ENCODE data around the gene C12orf43.
A peak's percentile ranks its signal among the peaks of the same experiment; 100 is the strongest.

Gene C12orf43

DNA sequence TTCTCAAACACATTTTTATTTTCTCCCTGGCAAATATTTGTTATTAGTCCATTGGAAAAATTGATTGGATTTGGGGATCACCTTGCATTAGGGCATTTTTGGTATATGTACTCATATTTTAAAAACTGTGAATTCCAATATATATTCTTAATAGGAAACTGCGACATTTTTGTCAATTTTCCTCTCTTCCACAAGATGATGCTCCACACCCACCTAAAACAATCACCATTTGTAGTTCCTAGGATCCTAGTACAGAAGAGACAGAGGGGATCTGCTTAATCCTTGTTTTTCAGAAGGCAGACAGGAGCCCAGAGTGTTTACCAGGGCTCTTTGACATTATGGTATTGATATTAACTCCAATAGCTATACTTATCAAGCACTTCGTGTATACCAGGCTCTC is 45.5 kb upstream of the C12orf43 start:
- Histone ChIP-seq H3K4me1 (ENCODE audit: control insufficient read depth in 1 of 2, insufficient read depth in 1 of 2, low read depth in 1 of 2, low read length in 1 of 2) (peaks cover 8 to 11% of the 10 kb centered on the region in 2 experiments), H3K36me3 (no peaks in the 10 kb centered on the region), H3K27me3 (no peaks in the 10 kb centered on the region), H3K27ac (no peak overlapping the region), H3K4me3 (ENCODE audit: low read depth in 1 of 2, low read length in 1 of 2) (no peak overlapping the region), H3K9me3 (no peaks in the 10 kb centered on the region)
- TF ChIP-seq, protein P1, sequence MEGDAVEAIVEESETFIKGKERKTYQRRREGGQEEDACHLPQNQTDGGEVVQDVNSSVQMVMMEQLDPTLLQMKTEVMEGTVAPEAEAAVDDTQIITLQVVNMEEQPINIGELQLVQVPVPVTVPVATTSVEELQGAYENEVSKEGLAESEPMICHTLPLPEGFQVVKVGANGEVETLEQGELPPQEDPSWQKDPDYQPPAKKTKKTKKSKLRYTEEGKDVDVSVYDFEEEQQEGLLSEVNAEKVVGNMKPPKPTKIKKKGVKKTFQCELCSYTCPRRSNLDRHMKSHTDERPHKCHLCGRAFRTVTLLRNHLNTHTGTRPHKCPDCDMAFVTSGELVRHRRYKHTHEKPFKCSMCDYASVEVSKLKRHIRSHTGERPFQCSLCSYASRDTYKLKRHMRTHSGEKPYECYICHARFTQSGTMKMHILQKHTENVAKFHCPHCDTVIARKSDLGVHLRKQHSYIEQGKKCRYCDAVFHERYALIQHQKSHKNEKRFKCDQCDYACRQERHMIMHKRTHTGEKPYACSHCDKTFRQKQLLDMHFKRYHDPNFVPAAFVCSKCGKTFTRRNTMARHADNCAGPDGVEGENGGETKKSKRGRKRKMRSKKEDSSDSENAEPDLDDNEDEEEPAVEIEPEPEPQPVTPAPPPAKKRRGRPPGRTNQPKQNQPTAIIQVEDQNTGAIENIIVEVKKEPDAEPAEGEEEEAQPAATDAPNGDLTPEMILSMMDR (IDR thresholded peaks at IDR 0.05) = no peak

DNA sequence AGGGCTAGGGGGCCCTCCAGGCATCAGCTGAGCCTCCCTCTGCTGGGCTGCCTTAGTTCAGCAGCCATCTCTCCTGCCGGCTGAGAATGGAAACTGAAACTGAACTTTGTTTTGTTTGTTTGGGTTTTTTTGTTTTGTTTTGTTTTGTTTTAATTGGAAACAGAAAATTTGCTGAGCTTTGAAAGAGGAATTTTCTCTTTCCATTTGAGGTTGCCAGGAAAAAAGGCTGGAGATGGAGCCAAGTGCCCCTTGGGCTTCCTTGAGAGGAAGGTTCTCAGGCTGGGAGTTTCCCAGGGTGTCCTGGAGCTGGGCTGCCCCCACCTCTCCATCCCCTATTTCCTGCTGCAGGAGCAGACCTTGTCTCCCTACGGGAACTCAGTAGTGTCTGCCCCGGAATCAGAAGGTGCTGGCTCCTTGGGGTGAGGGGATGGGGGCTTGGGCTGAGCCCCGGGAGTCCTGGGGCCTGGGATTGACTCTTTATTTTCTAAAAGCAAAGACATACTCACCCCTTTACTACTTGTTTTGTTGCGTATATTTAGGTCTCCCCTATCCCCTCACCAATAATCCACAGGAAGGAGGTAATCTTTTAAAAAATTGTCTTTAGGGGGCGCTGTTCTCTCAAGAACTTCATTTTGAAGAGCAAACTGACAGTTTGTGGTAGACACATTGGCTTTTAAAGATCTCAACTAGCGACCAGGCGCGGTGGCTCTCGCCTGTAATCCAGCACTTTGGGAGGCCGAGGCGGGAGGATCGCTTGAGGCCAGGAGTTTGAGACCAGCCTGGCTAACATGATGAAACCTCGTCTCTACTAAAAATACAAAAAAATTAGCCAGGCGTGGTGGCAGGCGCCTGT is 44.1 kb upstream of the C12orf43 start:
- Histone ChIP-seq H3K36me3 (no peaks in the 10 kb centered on the region), H3K4me3 (ENCODE audit: low read depth in 1 of 2, low read length in 1 of 2) (peak overlapping the region; percentile 42 to 49), H3K9me3 (no peaks in the 10 kb centered on the region), H3K27ac (peak overlapping the region; percentile 83), H3K4me1 (ENCODE audit: control insufficient read depth in 1 of 2, insufficient read depth in 1 of 2, low read depth in 1 of 2, low read length in 1 of 2) (peaks cover 8 to 11% of the 10 kb centered on the region in 2 experiments), H3K27me3 (no peaks in the 10 kb centered on the region)
- TF ChIP-seq, protein P1 (IDR thresholded peaks at IDR 0.05) = peak; percentile 69

GRCh38 chr12:121059031-121059898 is 43.0 kb upstream of the C12orf43 start:
- no peaks in the 10 kb centered on the region for H3K36me3 ChIP-seq
- no peaks in the 10 kb centered on the region for H3K27me3 ChIP-seq
- H3K27ac ChIP-seq = peak overlapping the region; percentile 83
- TF ChIP-seq, protein P1 (IDR thresholded peaks at IDR 0.05) = no peak
- H3K4me3 ChIP-seq (ENCODE audit: low read depth in 1 of 2, low read length in 1 of 2) = peak overlapping the region in 1 of 2 experiments; percentile 49
- no peaks in the 10 kb centered on the region for H3K9me3 ChIP-seq
- H3K4me1 ChIP-seq (ENCODE audit: control insufficient read depth in 1 of 2, insufficient read depth in 1 of 2, low read depth in 1 of 2, low read length in 1 of 2) = peaks cover 8 to 11% of the 10 kb centered on the region in 2 experiments

- Histone ChIP-seq H3K4me3 (ENCODE audit: low read depth in 1 of 2, low read length in 1 of 2) (no peak overlapping the region), H3K27ac (no peak overlapping the region), H3K9me3 (no peaks in the 10 kb centered on the region), H3K27me3 (no peaks in the 10 kb centered on the region), H3K36me3 (no peaks in the 10 kb centered on the region), H3K4me1 (ENCODE audit: control insufficient read depth in 1 of 2, insufficient read depth in 1 of 2, low read depth in 1 of 2, low read length in 1 of 2) (peaks cover 8 to 11% of the 10 kb centered on the region in 2 experiments)
- TF ChIP-seq, protein P1 (IDR thresholded peaks at IDR 0.05) = no peak
Observed at GRCh38 chr12:121057794-121058193, 41.5 kb upstream of the C12orf43 start.

GRCh38 chr12:121053706-121054105 is 37.4 kb upstream of the C12orf43 start:
- TF ChIP-seq, protein P1 (IDR thresholded peaks at IDR 0.05) = no peak
- Histone ChIP-seq H3K27ac (no peak overlapping the region), H3K36me3 (no peaks in the 10 kb centered on the region), H3K27me3 (no peaks in the 10 kb centered on the region), H3K4me1 (ENCODE audit: control insufficient read depth in 1 of 2, insufficient read depth in 1 of 2, low read depth in 1 of 2, low read length in 1 of 2) (no peaks in the 10 kb centered on the region), H3K9me3 (no peaks in the 10 kb centered on the region), H3K4me3 (ENCODE audit: low read depth in 1 of 2, low read length in 1 of 2) (no peak overlapping the region)
